Dermis microvascular lymphatic vessel endothelial cell (primary cell): ENCODE measurements around the gene OR2A12. TPM values are rescaled to one million over a fixed set of nuclear protein-coding genes. Genes with fewer than 3 reads are reported as not detected.
"Not testable (repeated sequence)": the region's sequence is repeated elsewhere in the genome, so short reads cannot be mapped to it uniquely, and the experiment has no call there.

Source experiments
- DNase-seq, 2 donors: peaks; one replicate each; pipeline versions ENCODE4 v3.0.0 to v3.0.0-alpha.2; 2010; ENCODE audit warnings: low read depth in 2 of 2
- total RNA-seq: library from RNA; depleted of rRNA; stranded (reverse); fragments of >200 nt; gene quantifications from 2 replicates; pipeline ENCODE4 v1.2.1, GENCODE V29; 2014

The OR2A12 gene
- total RNA-seq, 1 donor from 2014 or later, result not detected

DNA sequence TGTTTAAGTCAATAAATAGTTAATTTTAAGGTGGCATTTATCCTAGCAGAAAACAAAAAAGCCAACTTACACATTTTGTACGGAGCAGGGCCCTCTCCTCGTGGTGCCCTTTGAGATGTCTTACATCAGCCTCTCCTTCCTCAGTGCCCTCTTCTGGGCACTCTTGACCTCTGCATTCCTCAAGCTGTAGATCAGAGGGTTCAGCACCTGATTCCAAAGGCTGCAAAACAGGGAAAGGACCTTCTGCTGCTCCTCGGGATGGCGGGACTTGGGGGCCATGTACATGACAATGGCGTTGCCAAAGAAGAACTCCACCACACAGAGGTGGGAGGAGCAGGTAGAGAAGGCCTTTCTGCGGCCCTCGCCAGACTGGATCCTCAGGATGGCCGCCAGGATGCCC lies 32.3 kb downstream of the OR2A12 start:
- DNase-seq, result no peak

DNA sequence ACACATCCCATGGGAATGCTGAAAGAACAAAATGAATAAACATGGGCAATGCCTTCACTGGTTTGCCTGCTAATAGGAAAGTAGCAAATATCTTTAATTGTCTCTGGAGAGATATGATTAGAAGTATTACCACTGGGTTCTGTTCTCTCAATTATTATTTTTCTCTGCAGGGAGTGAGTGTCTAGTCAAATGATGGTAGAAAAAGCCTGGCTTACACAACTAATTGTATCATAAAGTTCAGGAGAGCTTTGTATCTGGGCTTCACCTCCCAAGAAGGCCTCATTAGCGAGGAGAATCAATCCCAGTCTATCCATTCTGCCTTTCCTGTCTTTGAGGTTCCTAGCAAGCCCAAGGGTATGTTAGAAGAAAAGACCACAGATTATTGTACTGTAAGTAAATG lies 36.8 kb downstream of the OR2A12 start, which contains the start of gene OR2A14:
OR2A14 (plus strand) TSS at position 301 of the 400 bp plus-strand sequence. CDS start 5,937 bp downstream, outside the sequence.
- DNase-seq, result no peak

DNA sequence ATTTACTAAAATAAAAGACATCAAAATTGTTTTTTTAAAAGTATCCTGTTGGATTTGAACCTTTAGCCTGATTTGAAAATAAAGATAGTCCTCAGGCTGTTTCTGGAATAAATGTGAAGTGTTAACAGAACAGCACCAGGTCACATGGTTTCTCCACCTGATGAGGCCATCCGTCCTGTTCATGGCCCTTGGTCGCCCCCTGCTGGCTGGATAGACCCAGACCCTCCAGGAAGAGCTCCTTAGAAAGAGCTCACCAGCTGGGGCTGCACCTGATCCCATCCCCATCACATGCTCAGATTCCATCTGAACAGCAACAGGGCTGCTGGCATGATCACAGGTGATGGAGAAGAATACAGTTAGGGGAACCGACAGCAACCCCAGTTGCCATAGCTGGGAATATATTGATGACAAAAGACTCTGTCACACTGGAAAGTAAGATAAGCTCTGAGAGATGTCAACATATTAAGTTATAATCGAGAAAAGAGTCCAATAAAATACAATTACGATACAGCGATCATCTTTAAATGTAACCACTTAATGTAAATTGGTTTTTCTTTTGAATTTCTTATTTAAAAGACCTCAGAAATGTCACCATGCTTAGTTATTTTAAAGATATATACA lies 41.7 kb downstream of the OR2A12 start:
- peak; percentile 40 to 83 for DNase-seq

DNA sequence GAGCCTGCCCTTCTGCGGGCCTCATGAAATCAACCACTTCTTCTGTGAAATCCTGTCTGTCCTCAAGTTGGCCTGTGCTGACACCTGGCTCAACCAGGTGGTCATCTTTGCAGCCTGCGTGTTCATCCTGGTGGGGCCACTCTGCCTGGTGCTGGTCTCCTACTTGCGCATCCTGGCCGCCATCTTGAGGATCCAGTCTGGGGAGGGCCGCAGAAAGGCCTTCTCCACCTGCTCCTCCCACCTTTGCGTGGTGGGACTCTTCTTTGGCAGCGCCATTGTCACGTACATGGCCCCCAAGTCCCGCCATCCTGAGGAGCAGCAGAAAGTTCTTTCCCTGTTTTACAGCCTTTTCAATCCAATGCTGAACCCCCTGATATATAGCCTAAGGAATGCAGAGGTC lies 43.5 kb downstream of the OR2A12 start:
- not testable (repeated sequence) for DNase-seq

DNA sequence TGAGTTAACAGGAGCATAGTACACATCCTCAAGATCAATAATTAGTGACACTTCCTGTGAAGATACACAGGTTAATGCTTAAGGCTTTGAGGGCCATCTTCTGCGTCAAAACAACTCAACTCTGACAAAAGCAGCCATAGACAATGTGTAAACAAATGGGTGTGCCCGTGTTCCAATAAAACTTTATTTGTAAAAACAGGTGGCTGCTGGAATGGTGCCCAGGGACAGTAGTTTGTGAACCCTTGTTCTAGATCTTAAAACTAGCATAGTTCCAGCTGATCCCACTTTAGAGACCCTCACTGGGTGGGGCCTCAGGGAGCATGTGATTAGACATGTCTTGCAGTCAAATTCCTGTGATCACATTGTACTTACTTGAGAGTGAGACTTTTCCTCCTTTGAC lies 44.7 kb downstream of the OR2A12 start:
- DNase-seq, result no peak

DNA sequence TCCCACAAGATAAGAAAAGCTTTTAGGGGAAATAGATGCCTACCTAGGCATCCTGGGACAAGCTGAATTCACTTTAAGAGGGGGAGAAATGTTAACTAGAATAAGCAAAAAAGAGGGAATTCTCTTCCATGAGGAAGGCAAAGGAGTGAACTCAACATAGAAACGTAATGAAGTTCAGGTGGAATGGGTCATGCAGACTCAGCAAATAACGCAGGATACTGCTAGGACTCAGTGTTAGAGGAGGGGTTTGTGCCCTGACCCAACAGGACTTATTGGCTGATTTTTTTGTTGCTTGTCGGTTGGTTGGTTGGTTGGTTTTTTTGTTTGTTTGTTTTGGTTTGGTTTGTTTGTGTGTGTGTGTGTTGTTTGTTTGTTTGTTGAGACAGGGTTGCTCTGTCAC lies 46.2 kb downstream of the OR2A12 start:
- no peak for DNase-seq

DNA sequence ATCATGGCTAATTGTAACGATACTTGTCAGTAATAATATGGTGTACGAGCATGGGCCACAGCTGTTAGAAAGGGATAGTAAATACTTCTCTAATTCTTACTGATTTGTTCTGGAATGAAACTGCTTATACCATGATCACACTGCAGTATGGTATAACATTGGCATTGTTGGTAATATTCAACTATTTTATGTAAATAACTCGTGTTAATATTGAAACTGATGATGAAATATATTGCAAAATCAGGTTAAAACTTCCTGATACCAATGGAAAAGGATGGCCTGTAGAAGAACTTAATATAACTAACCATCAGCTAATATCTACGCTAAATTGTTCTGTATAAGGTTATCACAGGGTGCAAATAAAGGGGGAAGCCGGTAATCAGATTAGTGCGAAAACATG lies 47.2 kb downstream of the OR2A12 start:
- no peak for DNase-seq

DNA sequence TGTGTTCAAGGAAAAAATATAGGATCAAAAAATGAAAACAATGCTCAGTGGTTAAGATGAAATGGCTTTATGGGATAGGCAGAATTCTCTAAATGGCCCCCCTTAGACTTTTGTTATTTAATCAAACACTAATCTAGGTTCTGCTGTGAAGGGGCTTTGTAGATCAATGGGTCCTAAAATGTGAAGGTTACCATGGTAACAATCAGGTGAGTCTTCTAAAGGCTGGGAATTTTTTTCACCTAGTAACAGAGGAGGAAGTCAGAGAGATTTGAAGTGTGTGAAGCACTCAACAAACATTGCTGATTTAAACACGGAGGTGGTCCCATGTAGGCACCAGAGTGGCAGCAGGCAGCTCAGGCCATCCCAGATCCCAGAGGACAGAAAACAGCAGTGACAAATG lies 48.0 kb downstream of the OR2A12 start:
- DNase-seq, result no peak

DNA sequence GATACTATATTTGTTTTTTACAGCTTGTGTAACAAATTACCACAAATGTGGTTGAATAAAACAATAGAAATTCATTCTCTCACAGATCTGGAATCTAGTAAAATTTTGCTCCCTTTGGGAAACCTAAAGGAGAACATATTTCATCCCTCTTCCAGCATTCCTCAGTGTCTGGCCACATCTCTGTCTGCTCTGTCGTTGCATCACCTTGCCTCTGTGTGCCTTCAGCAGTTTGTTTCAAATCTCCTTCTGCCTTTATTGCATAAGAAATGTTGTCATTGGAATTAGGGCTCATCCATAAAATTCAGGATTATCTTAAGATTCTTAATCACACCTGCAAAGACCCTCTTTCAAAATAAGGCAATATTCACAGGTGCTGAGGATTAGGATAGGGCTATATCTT lies 51.4 kb downstream of the OR2A12 start:
- DNase-seq, result no peak

DNA sequence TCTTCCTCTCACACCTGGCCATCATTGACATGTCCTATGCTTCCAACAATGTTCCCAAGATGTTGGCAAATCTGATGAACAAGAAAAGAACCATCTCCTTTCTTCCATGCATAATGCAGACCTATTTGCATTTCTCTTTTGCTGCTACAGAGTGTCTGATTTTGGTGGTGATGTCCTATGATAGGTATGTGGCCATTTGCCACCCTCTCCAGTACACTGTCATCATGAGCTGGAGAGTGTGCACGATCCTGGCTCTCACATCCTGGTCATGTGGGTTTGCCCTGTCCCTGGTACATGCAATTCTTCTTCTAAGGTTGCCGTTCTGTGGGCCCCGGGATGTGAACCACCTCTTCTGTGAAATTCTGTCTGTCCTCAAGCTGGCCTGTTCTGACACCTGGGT lies 56.1 kb downstream of the OR2A12 start:
- no peak for DNase-seq

DNA sequence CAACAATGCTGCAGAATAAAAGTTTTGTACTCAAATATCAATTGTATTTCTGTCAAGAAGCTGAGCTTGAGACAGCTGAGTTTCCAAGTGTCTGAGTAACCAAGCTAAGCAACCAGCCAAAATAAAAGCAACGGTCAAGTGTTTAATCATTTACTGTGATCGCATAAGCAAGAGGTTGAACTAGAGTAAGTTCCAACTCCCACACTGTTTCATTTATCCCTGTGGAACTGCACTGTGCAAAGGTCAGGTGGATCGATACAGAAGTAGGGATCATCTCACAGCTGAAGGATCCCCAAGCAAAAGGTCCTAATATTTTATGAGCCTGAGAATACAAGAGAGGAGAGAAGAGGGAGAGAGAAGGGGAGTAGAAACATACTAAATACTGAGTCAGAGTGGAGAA lies 58.3 kb downstream of the OR2A12 start:
- no peak for DNase-seq

DNA sequence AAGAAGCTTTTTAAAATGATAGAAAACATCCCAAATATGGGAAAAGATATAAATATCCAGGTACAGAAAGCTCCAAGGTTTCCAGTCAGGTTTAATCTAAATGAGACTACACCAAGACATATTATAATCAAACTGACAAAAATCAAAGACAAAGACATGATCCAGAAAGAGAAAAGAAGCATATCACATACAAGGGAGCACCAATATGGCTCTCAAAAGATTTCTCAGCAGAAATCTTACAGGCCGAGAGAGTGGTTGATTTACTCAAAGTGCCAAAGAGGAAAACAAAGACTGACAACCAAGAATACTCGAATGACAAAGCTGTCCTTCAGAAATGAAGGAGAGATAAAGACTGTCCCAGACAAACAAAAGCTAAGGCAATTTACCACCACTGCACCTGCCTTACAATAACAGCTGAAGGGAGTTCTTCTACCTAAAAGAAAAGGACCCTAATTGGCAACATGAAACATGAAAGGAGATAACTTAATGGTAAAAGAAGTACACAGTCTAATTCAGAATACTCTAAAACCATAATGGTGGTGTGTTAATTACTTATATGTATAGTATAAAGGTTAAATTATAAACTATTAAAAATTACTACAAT lies 62.2 kb downstream of the OR2A12 start:
- no peak for DNase-seq

Other genes starting within 250 kb of the OR2A12 start
- gene TCAF1, start 184.1 kb upstream of the OR2A12 start, total RNA-seq, result 32.7 and 41.2 TPM in 2 replicates
- not detected in 2 replicates for gene OR2F2, start 151.0 kb upstream of the OR2A12 start, total RNA-seq
- gene OR2F1, start 131.4 kb upstream of the OR2A12 start, total RNA-seq, result under 0.01 TPM in 1 of 2 replicates, not detected in the other
- not detected in 2 replicates for gene OR6B1, start 86.0 kb upstream of the OR2A12 start, total RNA-seq
- not detected in 2 replicates for gene OR2A5, start 37.3 kb upstream of the OR2A12 start, total RNA-seq
- gene OR2A25, start 16.5 kb upstream of the OR2A12 start, total RNA-seq, result not detected in 2 replicates
- not detected in 2 replicates for gene OR2A2, start 23.3 kb downstream of the OR2A12 start, total RNA-seq
- not detected in 2 replicates for gene OR2A14, start 36.9 kb downstream of the OR2A12 start, total RNA-seq
- 0.13 TPM in 1 of 2 replicates, not detected in the other for gene CTAGE4, start 97.2 kb downstream of the OR2A12 start, total RNA-seq
- gene ARHGEF35, start 109.6 kb downstream of the OR2A12 start, total RNA-seq, result 0.13 TPM in 2 replicates
- gene OR2A42, start 153.3 kb downstream of the OR2A12 start, total RNA-seq, result not detected in 2 replicates
- under 0.01 TPM in 1 of 2 replicates, not detected in the other for gene OR2A7, start 178.5 kb downstream of the OR2A12 start, total RNA-seq
- gene CTAGE8, start 183.0 kb downstream of the OR2A12 start, total RNA-seq, result under 0.01 and 0.13 TPM in 2 replicates
- gene OR2A1, start 226.1 kb downstream of the OR2A12 start, total RNA-seq, result under 0.01 TPM in 2 replicates